Omental fat pad (tissue), 4 donors: ENCODE results near the gene CCM2. TPM values are rescaled to one million over a fixed set of nuclear protein-coding genes. Genes with fewer than 3 reads are reported as not detected.

Experiments used
- ATAC-seq: fragments of 150-250 bp; one replicate; pipeline ENCODE4 v1.9.1; 2016; ENCODE audit warnings: mild to moderate bottlenecking, moderate library complexity; ENCODE audit not compliant: low FRiP score
- DNase-seq: peaks from one replicate; pipeline ENCODE4 v3.0.0-alpha.2; 2019; ENCODE audit warnings: low spot score
- total RNA-seq, 4 donors: library from RNA; depleted of rRNA; stranded (reverse); fragments of >200 nt; gene quantifications; one replicate each; pipeline ENCODE4 v1.1.0, GENCODE V29; 2016
- TF ChIP-seq, protein P1 (sequence below), 3 donors: fragments of 450-650 bp; IDR thresholded peaks; one replicate each; pipeline ENCODE4 v1.5.1; 2016 to 2017; ENCODE audit warnings: antibody characterized with exemption in 3 of 3, mild to moderate bottlenecking in 3 of 3, moderate library complexity in 2 of 3

CCM2 gene
- total RNA-seq, 4 donors from 2014 or later: 40.5 to 61.7 (median 57.6) TPM

DNA sequence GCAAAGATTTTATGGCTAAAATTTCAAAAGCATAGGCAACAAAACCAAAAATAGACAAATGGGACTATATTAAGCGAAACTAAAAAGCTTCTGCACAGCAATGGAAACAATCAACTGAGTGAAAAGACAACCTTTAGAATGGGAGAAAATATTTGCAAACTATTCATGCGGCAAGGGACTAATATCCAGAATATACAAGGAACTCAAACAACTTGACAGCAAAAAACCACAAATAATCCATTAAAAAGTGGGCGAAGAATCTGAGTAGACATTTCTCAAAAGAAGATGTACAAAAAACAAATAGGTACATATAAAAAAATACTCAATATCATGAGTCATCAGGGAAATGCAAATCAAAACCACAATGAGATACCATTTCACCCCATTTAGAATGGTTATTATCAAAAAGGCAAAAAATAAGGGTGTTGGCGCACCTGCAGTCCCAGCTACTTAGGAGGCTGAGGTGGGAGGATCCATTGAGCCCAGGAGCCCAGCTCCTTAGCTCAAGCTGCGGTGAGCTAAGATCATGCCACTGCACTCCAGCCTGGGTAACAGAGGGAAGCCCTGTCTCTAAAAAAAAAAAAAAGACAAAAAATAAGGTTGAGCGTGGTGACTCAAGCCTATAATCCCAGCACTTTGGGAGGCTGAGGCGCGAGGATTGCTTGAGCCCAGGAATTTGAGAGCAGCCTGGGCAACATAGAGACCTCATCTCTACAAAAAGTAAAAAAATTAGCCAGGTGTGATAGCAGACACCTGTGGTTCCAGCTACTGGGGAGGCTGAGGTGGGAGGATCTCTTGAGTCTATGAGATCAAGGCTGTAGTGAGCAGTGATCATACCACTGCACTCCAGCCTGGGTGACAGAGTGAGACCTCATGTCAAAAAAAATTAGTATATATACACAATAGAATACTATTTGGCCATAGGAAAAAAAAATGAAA is 4.2 kb upstream of the CCM2 start:
- no peak for DNase-seq
- TF ChIP-seq, protein P1, sequence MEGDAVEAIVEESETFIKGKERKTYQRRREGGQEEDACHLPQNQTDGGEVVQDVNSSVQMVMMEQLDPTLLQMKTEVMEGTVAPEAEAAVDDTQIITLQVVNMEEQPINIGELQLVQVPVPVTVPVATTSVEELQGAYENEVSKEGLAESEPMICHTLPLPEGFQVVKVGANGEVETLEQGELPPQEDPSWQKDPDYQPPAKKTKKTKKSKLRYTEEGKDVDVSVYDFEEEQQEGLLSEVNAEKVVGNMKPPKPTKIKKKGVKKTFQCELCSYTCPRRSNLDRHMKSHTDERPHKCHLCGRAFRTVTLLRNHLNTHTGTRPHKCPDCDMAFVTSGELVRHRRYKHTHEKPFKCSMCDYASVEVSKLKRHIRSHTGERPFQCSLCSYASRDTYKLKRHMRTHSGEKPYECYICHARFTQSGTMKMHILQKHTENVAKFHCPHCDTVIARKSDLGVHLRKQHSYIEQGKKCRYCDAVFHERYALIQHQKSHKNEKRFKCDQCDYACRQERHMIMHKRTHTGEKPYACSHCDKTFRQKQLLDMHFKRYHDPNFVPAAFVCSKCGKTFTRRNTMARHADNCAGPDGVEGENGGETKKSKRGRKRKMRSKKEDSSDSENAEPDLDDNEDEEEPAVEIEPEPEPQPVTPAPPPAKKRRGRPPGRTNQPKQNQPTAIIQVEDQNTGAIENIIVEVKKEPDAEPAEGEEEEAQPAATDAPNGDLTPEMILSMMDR (IDR thresholded peaks at IDR 0.05): no peak
- ATAC-seq: no peak

DNA sequence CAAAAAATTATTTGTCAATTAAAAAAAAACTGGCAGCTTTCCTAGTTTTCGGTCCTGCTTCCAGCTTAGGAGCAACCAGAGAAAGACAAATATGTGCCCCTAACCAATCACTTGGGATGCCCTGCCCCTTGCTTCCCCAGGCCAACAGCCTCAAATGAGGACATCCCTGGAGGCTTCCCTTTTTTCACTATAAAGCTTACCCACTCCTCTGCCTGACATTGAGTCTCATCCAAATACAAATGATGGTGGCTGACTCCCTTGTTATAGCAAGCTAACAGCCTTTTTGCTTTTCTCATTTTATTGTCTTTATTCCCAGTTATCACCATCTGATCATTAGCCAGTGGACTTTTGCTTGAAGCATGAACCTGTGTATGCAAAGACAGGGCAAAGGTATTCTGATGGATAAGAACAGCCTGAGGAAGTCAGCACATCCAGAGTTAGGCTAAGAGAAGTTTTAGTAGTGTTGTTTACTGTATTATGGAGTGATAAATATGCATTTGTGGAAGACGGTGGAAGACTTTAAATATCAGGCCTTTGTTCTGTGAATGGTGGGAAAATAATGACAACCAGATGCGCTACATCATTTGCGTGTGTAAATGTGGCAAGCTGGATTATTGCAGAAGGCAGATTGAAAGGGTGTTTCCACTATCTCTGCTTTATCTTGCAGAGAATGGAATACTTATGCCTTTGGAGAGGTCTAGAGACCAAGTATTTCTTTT is 1.7 kb upstream of the CCM2 start:
- DNase-seq (no peak), ATAC-seq (no peak)
- TF ChIP-seq, protein P1 (IDR thresholded peaks at IDR 0.05): no peak

DNA sequence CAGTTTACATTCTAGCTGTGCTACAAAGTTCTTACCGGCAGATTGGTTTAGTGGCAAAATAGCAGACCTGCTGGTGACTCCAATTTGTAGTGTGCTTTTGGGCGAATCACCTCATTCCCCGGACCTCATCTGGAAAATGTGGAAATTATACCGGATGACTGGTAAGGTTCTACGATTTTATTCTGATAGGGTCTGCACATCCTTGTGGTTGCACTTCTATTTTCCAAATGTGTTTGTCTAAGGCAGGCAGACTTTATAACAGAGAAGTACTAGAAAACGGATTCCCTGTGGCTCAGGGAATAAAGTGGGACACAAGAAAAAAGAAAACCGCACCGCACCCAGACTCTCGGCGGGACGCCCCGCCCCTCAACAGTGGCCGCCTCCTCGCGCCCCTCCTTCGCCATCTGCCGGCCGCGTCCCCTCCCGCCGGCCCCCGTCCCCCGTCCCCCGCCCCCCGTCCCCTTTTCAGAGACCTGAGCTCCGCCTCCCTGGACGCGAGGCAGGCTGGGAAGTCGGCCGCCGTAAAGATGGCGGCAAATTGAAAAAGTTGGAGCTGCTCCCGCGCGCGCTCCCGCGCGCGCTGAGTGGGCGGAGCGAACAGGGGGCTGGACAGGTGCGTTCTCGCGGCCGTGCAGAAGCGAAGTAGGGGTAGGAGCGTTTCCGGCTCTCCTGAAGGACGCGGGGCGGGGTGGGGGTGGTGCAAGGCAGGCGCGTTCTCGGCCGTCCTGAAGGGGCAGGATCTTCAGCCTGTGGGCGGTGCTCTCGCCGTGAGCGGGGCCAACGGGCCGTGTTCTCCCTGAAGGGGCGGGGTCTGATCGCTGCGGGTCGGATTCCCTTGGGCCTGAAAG is 532 bp upstream of the CCM2 start:
- TF ChIP-seq, protein P1 (IDR thresholded peaks at IDR 0.05): no peak
- peak; percentile 95 for DNase-seq
- ATAC-seq: peak; percentile 98

DNA sequence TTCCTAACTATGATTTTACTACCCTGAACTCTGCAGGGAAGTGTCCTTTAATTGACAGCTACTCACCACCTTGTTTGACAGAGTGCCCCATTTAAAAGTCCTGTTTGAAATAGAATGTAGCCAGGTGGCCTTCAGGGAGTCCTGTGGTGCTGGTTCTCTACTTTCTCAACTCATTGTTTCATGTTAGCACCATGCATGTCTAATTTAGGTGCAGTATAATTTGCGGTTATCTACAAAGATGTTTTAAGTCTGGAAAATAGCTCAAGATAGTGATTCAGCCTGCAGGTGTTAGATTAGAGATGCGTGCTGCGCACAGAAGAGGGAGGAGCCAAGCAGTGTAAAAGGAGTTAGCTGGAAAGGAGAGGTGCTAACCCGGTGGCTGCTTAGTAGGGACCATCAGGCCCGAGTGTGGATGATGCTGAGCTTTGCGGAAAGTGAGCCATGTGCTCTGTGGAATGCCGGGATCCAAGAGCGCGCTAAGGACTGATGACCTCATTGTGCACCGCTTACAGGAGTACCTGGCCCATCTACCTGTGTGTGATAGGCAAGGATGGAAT is 1.2 kb downstream of the CCM2 start:
- DNase-seq: no peak
- no peak for ATAC-seq

DNA sequence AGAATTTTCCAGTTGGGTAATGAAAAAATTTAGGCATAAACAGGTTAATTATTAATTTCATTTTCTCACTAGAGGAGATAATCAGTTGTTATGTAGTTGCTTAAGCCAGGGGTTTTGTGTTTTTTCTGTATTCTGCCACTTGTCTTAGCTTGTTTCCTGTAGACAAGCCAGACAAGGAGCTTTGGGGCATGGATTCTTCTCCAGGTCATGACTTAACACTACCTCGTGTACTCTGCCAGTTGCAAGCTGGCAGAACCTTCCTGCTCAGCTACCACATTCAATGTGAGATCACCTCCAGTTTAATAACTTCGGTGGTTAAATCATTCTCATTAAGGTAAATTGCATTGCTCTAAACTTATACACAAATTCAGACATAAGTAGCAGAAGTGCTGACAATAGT is 1.8 kb downstream of the CCM2 start:
- DNase-seq: no peak
- no peak for ATAC-seq
- TF ChIP-seq, protein P1 (IDR thresholded peaks at IDR 0.05): no peak

More for the DNA sequence above, 1.2 kb downstream of the CCM2 start:
- TF ChIP-seq, protein P1 (IDR thresholded peaks at IDR 0.05): no peak

DNA sequence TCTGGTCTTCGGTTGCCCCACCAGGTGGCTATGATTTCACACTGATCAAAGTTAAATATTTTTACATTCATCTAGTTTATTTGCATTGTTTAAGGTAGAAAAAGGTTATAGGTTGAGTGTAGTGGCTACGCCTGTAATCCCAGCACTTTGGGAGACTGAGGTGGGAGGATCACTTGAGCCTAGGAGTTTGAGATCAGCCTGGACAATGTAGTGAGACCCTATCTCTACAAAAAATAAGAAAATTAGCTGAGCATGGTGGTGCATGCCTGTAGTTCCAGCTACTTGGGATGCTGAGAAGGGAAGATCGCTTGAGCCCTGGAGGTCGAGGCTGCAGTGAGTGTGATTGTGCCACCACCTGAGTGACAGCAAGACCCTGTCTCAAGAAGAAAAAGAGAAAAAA is 3.8 kb downstream of the CCM2 start:
- TF ChIP-seq, protein P1 (IDR thresholded peaks at IDR 0.05): no peak
- no peak for DNase-seq
- ATAC-seq: no peak
